ENCODE results near the gene STK10.
"Not testable (repeated sequence)": the region's sequence is repeated elsewhere in the genome, so short reads cannot be mapped to it uniquely, and the experiment has no call there.

STK10 gene

DNA sequence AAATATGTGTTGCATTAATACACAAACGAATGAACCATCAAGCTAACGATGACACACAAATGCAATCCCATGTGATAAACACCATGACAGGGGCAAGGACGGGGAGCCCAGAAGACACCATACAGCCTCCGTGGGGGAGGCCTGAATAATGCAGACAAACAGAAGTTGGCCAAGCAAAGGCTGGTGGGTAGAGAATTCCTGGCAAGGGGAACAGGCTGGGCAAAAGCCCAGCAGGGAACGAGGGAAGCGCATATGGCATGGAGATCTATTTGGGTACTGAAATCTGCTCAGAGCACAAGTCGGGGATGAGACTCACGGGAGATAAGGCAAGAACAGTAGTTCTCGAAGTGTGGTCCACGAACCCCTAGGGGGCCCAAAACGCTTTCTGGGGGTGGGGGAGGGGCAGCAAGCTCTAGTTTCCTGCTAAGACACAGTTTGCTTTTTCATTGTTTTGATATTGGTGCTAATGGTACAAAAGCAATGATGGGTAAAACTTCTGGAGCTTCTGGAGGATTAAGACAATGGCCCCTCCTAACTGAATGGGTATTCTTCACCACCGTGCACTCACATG, 138.7 kb downstream of the STK10 start:
- no peak for DNase-seq

- DNase-seq, result no peak
Measured at GRCh38 chr5:172048539-172049101, 139.4 kb downstream of the STK10 start.

GRCh38 chr5:172048170-172048422, 139.9 kb downstream of the STK10 start:
- DNase-seq, result no peak

- no peak for DNase-seq
Measured at GRCh38 chr5:172046593-172046992, 141.4 kb downstream of the STK10 start.

DNA sequence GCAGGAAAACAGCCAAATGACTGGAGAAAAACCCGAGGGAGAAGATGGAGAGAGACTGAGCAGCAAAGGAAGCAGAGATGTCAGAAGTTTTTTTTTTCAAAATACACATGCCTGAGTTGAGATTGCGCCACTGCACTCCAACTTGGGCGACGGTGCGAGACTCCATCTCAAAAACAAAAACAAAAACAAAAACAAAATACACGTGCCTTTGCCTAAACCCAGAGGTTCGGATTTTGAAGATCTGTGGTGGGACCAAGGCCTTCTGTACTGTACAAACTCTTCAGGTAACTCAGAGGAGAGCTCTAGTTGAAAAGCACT, 142.8 kb downstream of the STK10 start:
- DNase-seq, result no peak

DNA sequence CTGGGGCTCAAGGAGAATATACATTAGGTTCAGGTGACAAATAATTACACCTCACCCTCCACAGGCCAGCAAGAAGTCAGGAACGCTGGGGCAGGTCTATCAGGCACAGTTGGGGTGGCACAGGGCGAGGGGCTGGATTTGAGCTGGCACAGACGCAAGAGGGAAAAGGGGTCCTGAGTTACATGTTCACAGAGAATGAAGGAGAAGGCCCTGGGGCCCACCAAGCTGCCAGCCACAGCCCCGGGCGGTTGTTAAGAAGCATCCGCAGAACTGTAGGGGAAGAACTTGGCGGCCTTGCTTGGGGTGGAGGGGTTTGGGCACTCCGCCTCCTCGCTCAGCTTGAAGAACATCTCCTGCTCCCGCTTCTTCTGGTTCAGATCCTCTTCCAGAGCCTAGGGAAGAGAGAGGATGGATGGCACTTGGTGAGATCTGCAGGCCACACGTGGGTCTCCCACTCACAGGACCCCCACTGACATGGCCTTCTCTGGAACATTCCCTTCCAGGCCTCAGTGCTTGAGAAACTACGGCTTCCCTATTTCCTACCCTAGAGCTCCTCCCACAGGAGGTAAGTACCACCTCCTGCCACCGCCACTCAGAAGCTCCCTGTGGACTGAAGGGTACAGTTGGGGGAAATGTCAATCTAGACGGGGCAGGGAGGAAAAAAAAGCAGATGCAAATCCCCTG, 143.3 kb downstream of the STK10 start:
- DNase-seq, result no peak

- no peak for DNase-seq
Measured at GRCh38 chr5:172043865-172044264, 144.2 kb downstream of the STK10 start.

DNA sequence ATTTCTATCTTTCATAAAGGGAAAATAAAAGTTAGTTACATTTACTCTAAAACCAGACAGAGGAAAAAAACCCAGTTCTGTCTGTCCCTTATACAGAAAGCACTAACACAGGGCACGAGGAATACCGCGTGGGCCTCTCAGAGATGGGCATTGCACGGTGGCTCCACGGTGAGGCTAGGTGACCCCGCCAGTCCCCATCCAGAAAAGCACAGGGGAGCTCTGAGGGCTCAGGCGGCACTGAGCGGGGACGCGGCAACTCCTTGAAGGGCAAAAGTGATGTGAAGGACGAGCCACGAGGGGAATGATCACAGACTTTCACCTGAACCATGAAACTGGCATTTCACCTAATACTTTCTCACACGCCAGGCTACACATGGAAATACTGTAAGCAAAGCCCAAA, 145.8 kb downstream of the STK10 start:
- no peak for DNase-seq

- no peak for DNase-seq
Measured at GRCh38 chr5:172038167-172038566, 149.9 kb downstream of the STK10 start.

- DNase-seq, result no peak
Measured at GRCh38 chr5:172035049-172035448, 153.0 kb downstream of the STK10 start.

DNA sequence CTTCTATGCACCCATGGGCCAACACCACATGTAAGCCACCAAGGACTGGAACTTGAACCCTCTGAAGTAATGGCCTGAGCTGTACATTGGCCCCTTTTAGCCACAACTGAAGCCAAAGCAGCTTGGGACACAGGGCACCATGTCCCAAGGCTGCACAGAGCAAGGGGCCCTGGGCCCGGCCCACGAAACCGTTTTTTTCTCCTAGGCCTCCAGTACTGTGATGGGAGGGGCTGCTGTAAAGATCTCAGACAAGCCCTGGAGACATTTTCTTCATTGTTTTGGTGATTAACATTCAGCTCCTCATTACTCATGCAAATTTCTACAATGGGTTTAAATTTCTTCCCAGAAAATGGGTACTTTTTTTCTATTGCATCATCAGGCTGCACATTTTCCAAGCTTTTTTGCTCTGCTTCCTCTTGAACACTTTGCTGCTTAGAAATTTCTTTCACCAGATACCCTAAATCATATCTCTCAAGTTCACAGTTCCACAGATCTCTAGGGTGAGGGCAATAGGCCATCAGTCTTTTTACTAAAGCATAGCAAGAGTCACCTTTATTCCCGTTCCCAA, 156.0 kb downstream of the STK10 start:
- no peak for DNase-seq

GRCh38 chr5:172029876-172030275, 158.1 kb downstream of the STK10 start:
- no peak for DNase-seq

DNA sequence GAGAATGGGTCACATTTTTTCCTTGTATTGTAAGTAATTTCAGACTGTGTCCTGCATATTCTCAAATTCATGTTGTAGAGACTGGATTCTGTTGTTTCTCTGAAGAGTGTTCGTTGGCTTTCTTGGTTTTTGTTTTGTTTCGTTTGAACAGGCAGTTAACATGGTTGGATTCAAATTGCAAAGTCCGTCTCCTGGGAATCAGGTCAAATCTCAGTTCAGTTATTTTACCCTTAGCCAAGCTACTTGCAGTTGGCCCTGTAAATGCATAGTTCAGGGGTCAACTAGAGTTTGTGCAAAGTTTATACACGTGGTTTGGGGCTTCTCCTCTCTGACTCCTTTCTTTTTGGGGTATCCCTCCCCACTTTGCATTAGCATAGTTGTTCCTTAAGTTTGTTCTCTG, 159.9 kb downstream of the STK10 start:
- DNase-seq, result no peak

GRCh38 chr5:172020110-172020786, 167.8 kb downstream of the STK10 start:
- not testable (repeated sequence) for DNase-seq

- no peak for DNase-seq
Measured at GRCh38 chr5:172015346-172015745, 172.7 kb downstream of the STK10 start.

- DNase-seq, result no peak
Measured at GRCh38 chr5:172010278-172010677, 177.7 kb downstream of the STK10 start.

- DNase-seq, result no peak
Measured at GRCh38 chr5:172009536-172010270, 178.3 kb downstream of the STK10 start.

DNA sequence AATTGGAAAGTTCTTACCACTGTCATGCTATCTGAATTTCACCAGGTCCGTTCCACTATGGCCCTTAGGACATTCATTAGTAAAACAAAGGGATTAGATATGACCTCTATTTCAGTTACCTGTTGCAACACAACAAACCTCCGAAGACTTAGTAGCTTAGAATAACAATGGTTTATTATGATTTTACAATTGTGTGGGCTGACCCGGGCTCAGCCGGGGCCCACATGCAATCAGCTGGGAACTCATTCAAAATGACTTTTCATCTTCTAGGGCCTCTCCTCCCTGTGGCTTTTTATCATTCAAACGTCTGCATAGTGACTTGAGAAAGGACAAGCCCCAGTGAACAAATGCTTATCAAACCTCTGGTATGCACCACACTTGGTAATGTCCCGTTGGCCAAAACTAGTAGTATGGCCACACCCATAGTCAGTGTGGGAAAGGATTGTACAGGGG, 179.3 kb downstream of the STK10 start:
- DNase-seq, result no peak

GRCh38 chr5:172008111-172008455, 179.9 kb downstream of the STK10 start:
- DNase-seq, result no peak

- no peak for DNase-seq
Measured at GRCh38 chr5:172007175-172008110, 180.6 kb downstream of the STK10 start.

DNA sequence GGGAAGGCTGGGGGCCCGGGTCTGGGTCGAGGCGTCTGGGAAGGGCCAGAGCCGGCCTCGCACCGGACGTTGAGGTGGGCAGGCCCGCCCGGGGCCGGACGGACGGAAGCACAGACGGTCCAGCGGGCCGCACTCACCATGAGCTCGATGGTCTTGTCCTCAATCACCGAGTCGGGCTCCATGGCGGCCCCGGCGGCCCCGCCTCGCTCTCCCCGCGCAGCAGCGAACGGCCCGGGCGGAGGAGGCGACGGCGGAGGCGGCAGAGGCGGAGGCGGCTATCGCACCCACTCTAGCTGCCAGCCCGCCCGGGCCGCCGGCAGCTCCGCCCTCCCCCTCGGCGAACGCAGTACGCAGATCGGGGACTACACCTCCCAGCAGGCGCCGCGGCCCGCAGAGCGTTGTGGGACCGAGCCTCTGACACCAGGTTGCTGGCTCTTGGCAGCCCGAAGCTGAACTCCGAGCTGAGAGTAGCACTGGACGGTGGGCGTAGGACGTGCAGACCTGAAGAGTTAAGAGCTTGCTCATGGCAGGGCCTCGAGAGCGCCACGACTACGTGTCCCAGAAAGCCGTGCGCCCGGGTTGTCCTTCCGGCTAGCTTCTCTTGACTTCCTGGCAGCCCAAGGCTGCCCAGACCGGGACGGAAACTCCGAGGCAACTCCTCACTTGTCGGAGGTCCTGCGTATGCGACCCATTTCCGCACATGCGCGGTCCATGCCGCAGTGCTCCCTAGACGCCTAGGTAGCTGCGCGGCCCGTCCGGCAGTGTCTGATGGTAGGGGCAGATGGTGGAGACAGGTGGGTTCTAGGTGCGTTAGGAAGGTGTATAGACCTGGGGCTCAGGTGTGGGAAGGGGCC, 181.5 kb downstream of the STK10 start, which contains the start of gene FBXW11:
FBXW11 (minus strand) TSS at position 318 of the 854 bp plus-strand sequence; CDS start at position 182, 136 bp downstream.
- peak; percentile 86 for DNase-seq
